ENCODE measurements around the gene LRRC39. TPM values are rescaled to one million over a fixed set of nuclear protein-coding genes. Genes with fewer than 3 reads are reported as not detected.

The LRRC39 gene
- total RNA-seq, 1 experiment from 2014 or later: 0.54 TPM

DNA sequence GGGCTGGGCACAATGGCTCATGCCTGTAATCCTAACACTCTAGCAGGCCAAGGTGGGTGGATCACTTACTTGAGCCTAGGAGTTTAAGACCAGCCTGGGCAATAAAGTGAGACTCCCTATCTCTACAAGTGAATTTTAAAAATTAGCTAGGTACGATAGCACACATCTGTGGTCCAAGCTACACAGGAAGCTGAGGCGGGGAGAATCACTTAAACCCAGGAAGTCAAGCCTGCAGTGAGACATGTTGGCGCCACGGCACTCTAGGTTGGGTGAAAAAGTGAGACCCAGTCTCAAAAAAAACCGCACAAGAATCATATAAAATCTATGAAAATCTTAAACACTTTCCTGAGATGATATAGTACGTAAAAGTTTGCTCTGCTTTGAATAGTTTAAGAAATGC lies 41.4 kb upstream of the LRRC39 start (continued):
- no peak for TF ChIP-seq POLR2AphosphoS5 (IDR thresholded peaks at IDR 0.05; ENCODE audit: low read depth, low read length)
- no peak for TF ChIP-seq TCF7L2 (IDR thresholded peaks at IDR 0.05; ENCODE audit: borderline replicate concordance, extremely low read depth, insufficient read depth, insufficient read length)

DNA sequence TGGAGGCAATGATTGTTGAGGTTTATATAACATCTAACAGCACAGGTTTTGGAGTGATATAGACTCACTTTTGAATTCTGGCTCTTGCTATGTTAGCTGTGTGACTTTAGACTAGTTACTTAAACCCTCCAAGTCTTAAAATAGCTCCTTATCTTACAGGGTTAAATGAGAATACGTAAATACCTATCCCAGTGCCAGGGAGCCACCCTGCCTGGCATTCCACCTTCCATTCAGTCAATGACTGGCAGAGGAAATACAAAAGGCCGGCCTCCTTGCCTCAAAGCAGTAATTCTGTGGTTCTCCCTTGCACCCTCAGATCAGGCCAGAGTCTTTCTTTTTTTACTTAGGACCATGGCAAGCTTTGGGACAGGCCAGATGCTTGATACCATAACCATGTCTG lies 39.8 kb upstream of the LRRC39 start:
- ChIA-PET CTCF (no interaction called here), POLR2A (no interaction called here), RAD21 (ENCODE audit: low non-redundant PET in 1 of 2, low total read pairs in 2 of 2, uncharacterized antibody in 2 of 2, unreplicated experiment in 2 of 2) (no interaction called here)
- Histone ChIP-seq H3K4me2 (ENCODE audit: low read length) (no peak overlapping the region), H3K27ac (ENCODE audit: low read depth, low read length) (no peak overlapping the region), H2AFZ (ENCODE audit: low read depth, low read length, poor library complexity, severe bottlenecking) (no peak overlapping the region), H3K9me2 (ENCODE audit: insufficient read depth) (no peaks in the 10 kb centered on the region), H3K4me3 (replicated peaks in 1 of 2; ENCODE audit: low read depth in 1 of 2, low read length in 2 of 2) (no peak overlapping the region), H3K79me2 (ENCODE audit: insufficient read depth, low read length) (no peaks in the 10 kb centered on the region), H3K9ac (ENCODE audit: low read length) (no peak overlapping the region), H3K36me3 (ENCODE audit: control insufficient read depth in 1 of 2, insufficient read depth in 2 of 2, low read length in 2 of 2) (peaks cover 0 to 16% of the 10 kb centered on the region in 2 experiments; a peak in 2 of 4 replicates), H4K20me1 (ENCODE audit: insufficient read depth) (no peaks in the 10 kb centered on the region), H3K4me1 (ENCODE audit: control insufficient read depth in 1 of 2, insufficient read depth in 2 of 2, low read length in 2 of 2) (no peaks in the 10 kb centered on the region), H3K9me3 (ENCODE audit: control insufficient read depth in 1 of 2, insufficient read depth in 1 of 2, low read depth in 1 of 2, low read length in 2 of 2) (no peaks in the 10 kb centered on the region), H3K27me3 (ENCODE audit: insufficient read depth, low read length) (no peaks in the 10 kb centered on the region)
- intact Hi-C loops (cut with micrococcal nuclease): no loop called here
- TF ChIP-seq ELF1 (IDR thresholded peaks at IDR 0.05; ENCODE audit: borderline replicate concordance, low read depth) (no peak), TCF7L2 (IDR thresholded peaks at IDR 0.05; ENCODE audit: borderline replicate concordance, extremely low read depth, insufficient read depth, insufficient read length) (no peak), POLR2A (IDR thresholded peaks at IDR 0.05; ENCODE audit: borderline replicate concordance, extremely low read depth, insufficient read depth, insufficient read length) (no peak), EGR1 (IDR thresholded peaks at IDR 0.05; ENCODE audit: low read depth) (no peak), JUND (IDR thresholded peaks at IDR 0.05) (no peak)
- TF ChIP-seq, protein P1, sequence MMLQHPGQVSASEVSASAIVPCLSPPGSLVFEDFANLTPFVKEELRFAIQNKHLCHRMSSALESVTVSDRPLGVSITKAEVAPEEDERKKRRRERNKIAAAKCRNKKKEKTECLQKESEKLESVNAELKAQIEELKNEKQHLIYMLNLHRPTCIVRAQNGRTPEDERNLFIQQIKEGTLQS (IDR thresholded peaks at IDR 0.05): no peak
- no peak for DNase-seq (ENCODE audit: low read depth, low spot score)
- ATAC-seq: no peak
- no TSS peak for BruUV-seq (replicated peaks)

DNA sequence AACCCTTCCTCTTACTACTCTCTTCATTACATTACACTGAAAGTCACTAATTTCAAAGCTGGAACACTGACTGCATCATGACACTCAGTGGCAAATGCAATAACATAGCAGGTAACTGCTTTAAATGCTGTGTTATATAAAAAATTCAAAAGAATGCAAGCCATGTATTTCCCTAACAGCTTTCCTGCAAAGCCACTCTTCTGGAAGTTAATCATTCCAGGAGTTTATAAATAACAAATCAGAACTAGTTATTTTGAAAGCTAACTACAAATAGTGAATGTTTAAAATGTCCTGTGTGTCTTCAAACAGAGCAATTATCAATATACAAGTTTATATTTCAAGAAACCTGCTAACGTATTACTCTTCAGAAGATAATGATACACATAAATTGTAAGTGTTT lies 37.0 kb upstream of the LRRC39 start:
- H3K4me1 ChIP-seq (ENCODE audit: control insufficient read depth in 1 of 2, insufficient read depth in 2 of 2, low read length in 2 of 2): no peaks in the 10 kb centered on the region
- DNase-seq (ENCODE audit: low read depth, low spot score) (no peak), ATAC-seq (no peak)
- no peaks in the 10 kb centered on the region for H3K9me2 ChIP-seq (ENCODE audit: insufficient read depth)
- H3K27me3 ChIP-seq (ENCODE audit: insufficient read depth, low read length): no peaks in the 10 kb centered on the region
- peaks cover 0 to 16% of the 10 kb centered on the region in 2 experiments; a peak in 2 of 4 replicates for H3K36me3 ChIP-seq (ENCODE audit: control insufficient read depth in 1 of 2, insufficient read depth in 2 of 2, low read length in 2 of 2)
- no peak overlapping the region for H2AFZ ChIP-seq (ENCODE audit: low read depth, low read length, poor library complexity, severe bottlenecking)
- CTCF ChIA-PET: no interaction called here
- H3K4me2 ChIP-seq (ENCODE audit: low read length): no peak overlapping the region
- no peaks in the 10 kb centered on the region for H3K9me3 ChIP-seq (ENCODE audit: control insufficient read depth in 1 of 2, insufficient read depth in 1 of 2, low read depth in 1 of 2, low read length in 2 of 2)
- TF ChIP-seq SRF (IDR thresholded peaks at IDR 0.05; ENCODE audit: low read depth) (no peak), SIN3A (IDR thresholded peaks at IDR 0.05; ENCODE audit: low read depth) (no peak), POLR2A (IDR thresholded peaks at IDR 0.05; ENCODE audit: borderline replicate concordance, extremely low read depth, insufficient read depth, insufficient read length) (no peak), EGR1 (IDR thresholded peaks at IDR 0.05; ENCODE audit: low read depth) (no peak), RAD21 (IDR thresholded peaks at IDR 0.05; ENCODE audit: low read depth) (no peak), ZNF274 (IDR thresholded peaks at IDR 0.05; ENCODE audit: low read depth, low read length) (no peak), CBX3 (IDR thresholded peaks at IDR 0.05; ENCODE audit: low read depth) (no peak), EZH2phosphoT487 (IDR thresholded peaks at IDR 0.05; ENCODE audit: borderline replicate concordance) (no peak), YY1 (IDR thresholded peaks at IDR 0.05; ENCODE audit: extremely low read depth, insufficient replicate concordance, low read depth, low read length) (no peak), JUND (IDR thresholded peaks at IDR 0.05) (no peak), SP1 (IDR thresholded peaks at IDR 0.05; ENCODE audit: low read depth) (no peak), POLR2AphosphoS5 (IDR thresholded peaks at IDR 0.05; ENCODE audit: low read depth, low read length) (no peak)
- TF ChIP-seq, protein P2, sequence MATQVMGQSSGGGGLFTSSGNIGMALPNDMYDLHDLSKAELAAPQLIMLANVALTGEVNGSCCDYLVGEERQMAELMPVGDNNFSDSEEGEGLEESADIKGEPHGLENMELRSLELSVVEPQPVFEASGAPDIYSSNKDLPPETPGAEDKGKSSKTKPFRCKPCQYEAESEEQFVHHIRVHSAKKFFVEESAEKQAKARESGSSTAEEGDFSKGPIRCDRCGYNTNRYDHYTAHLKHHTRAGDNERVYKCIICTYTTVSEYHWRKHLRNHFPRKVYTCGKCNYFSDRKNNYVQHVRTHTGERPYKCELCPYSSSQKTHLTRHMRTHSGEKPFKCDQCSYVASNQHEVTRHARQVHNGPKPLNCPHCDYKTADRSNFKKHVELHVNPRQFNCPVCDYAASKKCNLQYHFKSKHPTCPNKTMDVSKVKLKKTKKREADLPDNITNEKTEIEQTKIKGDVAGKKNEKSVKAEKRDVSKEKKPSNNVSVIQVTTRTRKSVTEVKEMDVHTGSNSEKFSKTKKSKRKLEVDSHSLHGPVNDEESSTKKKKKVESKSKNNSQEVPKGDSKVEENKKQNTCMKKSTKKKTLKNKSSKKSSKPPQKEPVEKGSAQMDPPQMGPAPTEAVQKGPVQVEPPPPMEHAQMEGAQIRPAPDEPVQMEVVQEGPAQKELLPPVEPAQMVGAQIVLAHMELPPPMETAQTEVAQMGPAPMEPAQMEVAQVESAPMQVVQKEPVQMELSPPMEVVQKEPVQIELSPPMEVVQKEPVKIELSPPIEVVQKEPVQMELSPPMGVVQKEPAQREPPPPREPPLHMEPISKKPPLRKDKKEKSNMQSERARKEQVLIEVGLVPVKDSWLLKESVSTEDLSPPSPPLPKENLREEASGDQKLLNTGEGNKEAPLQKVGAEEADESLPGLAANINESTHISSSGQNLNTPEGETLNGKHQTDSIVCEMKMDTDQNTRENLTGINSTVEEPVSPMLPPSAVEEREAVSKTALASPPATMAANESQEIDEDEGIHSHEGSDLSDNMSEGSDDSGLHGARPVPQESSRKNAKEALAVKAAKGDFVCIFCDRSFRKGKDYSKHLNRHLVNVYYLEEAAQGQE (IDR thresholded peaks at IDR 0.05; ENCODE audit: low read depth): no peak
- BruUV-seq (replicated peaks): no TSS peak
- H3K27ac ChIP-seq (ENCODE audit: low read depth, low read length): no peak overlapping the region
- POLR2A ChIA-PET: no interaction called here
- H3K4me3 ChIP-seq (replicated peaks in 1 of 2; ENCODE audit: low read depth in 1 of 2, low read length in 2 of 2): no peak overlapping the region
- RAD21 ChIA-PET (ENCODE audit: low non-redundant PET in 1 of 2, low total read pairs in 2 of 2, uncharacterized antibody in 2 of 2, unreplicated experiment in 2 of 2): no interaction called here
- no peaks in the 10 kb centered on the region for H3K79me2 ChIP-seq (ENCODE audit: insufficient read depth, low read length)
- no peaks in the 10 kb centered on the region for H4K20me1 ChIP-seq (ENCODE audit: insufficient read depth)
- no peak overlapping the region for H3K9ac ChIP-seq (ENCODE audit: low read length)
- intact Hi-C loops (cut with micrococcal nuclease): no loop called here
